ENCODE data around the gene BTNL2.

The BTNL2 gene

DNA sequence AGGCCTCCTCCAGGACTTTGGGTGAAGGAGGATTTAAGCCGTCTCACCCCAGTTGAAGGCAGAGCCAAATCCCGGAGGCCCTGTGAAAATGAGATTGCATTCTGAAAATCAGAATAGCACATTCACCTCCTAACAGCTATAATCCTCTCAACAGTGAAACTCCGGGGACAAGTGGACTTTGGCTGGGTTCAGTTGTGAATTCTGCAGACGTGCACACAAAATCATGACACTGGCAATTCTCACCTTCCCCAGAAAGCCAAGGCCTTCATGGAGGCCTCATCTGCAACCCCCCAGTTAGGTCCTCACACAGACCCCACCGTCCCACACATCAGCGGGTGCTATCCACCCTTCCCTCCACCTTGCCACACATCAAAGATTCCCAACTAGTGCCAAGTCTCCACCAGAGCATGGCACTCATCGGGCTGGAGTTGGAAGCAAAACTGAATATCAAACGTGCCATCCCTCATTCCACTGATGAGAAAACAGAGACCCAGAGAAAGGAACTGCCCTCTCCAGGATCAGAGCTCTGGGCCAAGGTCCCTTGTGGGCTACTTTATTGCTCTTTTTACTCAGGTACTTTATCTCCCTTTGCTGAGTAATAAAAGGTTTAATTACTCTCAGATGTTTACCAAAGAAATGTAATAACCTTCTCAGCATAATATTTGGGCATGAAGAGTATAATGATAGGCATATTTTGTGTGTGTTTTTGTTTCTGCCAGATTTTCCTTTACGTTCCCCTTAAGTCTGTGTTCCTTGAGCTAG is 4.8 kb upstream of the BTNL2 start:
- H3K9me2 ChIP-seq (replicated peaks; ENCODE audit: low read depth, low read length), result no peaks in the 10 kb centered on the region
- H3K9me3 ChIP-seq (ENCODE audit: insufficient read depth, low read depth, low read length), result no peaks in the 10 kb centered on the region
- no peak overlapping the region for H3K9ac ChIP-seq (ENCODE audit: low read depth, low read length, poor library complexity, severe bottlenecking)
- no peaks in the 10 kb centered on the region for H3F3A ChIP-seq (ENCODE audit: low read depth)
- H3K36me3 ChIP-seq (ENCODE audit: insufficient read depth, low read length), result no peaks in the 10 kb centered on the region
- H3K79me2 ChIP-seq (ENCODE audit: insufficient read depth, low read length), result no peaks in the 10 kb centered on the region
- H3K4me2 ChIP-seq (ENCODE audit: low read depth, low read length, poor library complexity, severe bottlenecking), result no peak overlapping the region
- TF ChIP-seq, protein P1, sequence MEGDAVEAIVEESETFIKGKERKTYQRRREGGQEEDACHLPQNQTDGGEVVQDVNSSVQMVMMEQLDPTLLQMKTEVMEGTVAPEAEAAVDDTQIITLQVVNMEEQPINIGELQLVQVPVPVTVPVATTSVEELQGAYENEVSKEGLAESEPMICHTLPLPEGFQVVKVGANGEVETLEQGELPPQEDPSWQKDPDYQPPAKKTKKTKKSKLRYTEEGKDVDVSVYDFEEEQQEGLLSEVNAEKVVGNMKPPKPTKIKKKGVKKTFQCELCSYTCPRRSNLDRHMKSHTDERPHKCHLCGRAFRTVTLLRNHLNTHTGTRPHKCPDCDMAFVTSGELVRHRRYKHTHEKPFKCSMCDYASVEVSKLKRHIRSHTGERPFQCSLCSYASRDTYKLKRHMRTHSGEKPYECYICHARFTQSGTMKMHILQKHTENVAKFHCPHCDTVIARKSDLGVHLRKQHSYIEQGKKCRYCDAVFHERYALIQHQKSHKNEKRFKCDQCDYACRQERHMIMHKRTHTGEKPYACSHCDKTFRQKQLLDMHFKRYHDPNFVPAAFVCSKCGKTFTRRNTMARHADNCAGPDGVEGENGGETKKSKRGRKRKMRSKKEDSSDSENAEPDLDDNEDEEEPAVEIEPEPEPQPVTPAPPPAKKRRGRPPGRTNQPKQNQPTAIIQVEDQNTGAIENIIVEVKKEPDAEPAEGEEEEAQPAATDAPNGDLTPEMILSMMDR (conservative IDR thresholded peaks at IDR 0.05; ENCODE audit: low read length), result no peak
- no peak for TF ChIP-seq EZH2phosphoT487 (IDR thresholded peaks at IDR 0.05; ENCODE audit: borderline replicate concordance)
- H3K4me3 ChIP-seq (ENCODE audit: low read length, poor library complexity, severe bottlenecking), result no peak overlapping the region
- no peaks in the 10 kb centered on the region for H3K27me3 ChIP-seq (ENCODE audit: insufficient read depth, low read length, poor library complexity, severe bottlenecking)
- H2AFZ ChIP-seq (ENCODE audit: low read length), result no peak overlapping the region
- H3K4me1 ChIP-seq (ENCODE audit: insufficient read depth, low read length, poor library complexity, severe bottlenecking), result peaks cover 4% of the 10 kb centered on the region
- H4K20me1 ChIP-seq (ENCODE audit: insufficient read depth, low read length, poor library complexity, severe bottlenecking), result no peaks in the 10 kb centered on the region

DNA sequence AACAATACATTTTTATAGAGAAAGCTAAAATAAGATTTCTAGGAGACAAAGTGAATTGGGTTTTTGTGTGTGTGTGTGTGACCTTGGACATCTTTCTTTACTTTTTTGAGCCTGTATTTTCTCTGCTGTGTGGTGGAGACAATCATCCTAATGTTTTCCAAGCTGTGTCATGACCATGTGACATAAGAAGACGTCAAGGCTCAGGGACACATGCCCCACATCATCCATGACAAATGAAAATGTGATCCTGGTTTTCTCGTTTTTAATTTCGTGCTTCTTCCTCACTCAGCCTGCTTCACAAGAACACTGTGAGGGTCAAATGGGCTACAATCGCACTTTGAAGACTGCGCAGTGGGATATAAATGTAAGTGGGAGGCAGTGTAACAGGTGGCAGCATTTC is 3.9 kb upstream of the BTNL2 start:
- Histone ChIP-seq H3K27me3 (ENCODE audit: insufficient read depth, low read length, poor library complexity, severe bottlenecking) (no peaks in the 10 kb centered on the region), H3K4me1 (ENCODE audit: insufficient read depth, low read length, poor library complexity, severe bottlenecking) (peaks cover 4% of the 10 kb centered on the region)
- TF ChIP-seq, protein P1 (conservative IDR thresholded peaks at IDR 0.05; ENCODE audit: low read length), result no peak

DNA sequence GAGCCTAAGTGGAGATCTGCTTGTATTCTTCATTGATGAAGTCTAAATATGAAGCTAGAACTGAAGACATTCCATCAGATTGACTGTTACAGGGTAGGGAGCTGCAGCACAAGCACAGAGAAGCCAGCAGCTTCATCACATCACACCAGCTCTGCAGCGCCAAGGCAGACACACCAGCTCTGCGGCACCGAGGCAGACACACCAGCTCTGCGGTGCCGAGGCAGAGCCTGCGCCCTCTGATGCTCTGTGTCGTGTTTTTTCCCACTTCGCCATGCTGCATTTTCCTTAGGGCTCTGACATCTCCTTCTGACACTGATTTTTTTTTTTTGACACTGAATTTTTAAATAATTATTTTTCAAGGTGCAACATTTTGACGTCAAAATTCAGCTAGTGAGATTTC is 784 bp downstream of the BTNL2 start:
- H2AFZ ChIP-seq (ENCODE audit: low read length), result no peak overlapping the region
- no peak overlapping the region for H3K9ac ChIP-seq (ENCODE audit: low read depth, low read length, poor library complexity, severe bottlenecking)
- no peak overlapping the region for H3K4me2 ChIP-seq (ENCODE audit: low read depth, low read length, poor library complexity, severe bottlenecking)
- H3K4me1 ChIP-seq (ENCODE audit: insufficient read depth, low read length, poor library complexity, severe bottlenecking), result peaks cover 3% of the 10 kb centered on the region
- no peaks in the 10 kb centered on the region for H3K9me2 ChIP-seq (replicated peaks; ENCODE audit: low read depth, low read length)
- H3K36me3 ChIP-seq (ENCODE audit: insufficient read depth, low read length), result no peaks in the 10 kb centered on the region
- H3K4me3 ChIP-seq (ENCODE audit: low read length, poor library complexity, severe bottlenecking), result no peak overlapping the region
- TF ChIP-seq EZH2phosphoT487 (IDR thresholded peaks at IDR 0.05; ENCODE audit: borderline replicate concordance), result no peak
- TF ChIP-seq, protein P1 (conservative IDR thresholded peaks at IDR 0.05; ENCODE audit: low read length), result no peak
- no peaks in the 10 kb centered on the region for H3F3A ChIP-seq (ENCODE audit: low read depth)
- H3K79me2 ChIP-seq (ENCODE audit: insufficient read depth, low read length), result no peaks in the 10 kb centered on the region
- no peaks in the 10 kb centered on the region for H3K9me3 ChIP-seq (ENCODE audit: insufficient read depth, low read depth, low read length)
- H3K27me3 ChIP-seq (ENCODE audit: insufficient read depth, low read length, poor library complexity, severe bottlenecking), result no peaks in the 10 kb centered on the region
- no peaks in the 10 kb centered on the region for H4K20me1 ChIP-seq (ENCODE audit: insufficient read depth, low read length, poor library complexity, severe bottlenecking)

More for the DNA sequence above, 3.9 kb upstream of the BTNL2 start:
- Histone ChIP-seq H3K4me3 (ENCODE audit: low read length, poor library complexity, severe bottlenecking) (no peak overlapping the region), H3F3A (ENCODE audit: low read depth) (no peaks in the 10 kb centered on the region), H3K9ac (ENCODE audit: low read depth, low read length, poor library complexity, severe bottlenecking) (no peak overlapping the region), H3K9me3 (ENCODE audit: insufficient read depth, low read depth, low read length) (no peaks in the 10 kb centered on the region), H3K4me2 (ENCODE audit: low read depth, low read length, poor library complexity, severe bottlenecking) (no peak overlapping the region), H2AFZ (ENCODE audit: low read length) (no peak overlapping the region), H4K20me1 (ENCODE audit: insufficient read depth, low read length, poor library complexity, severe bottlenecking) (no peaks in the 10 kb centered on the region), H3K36me3 (ENCODE audit: insufficient read depth, low read length) (no peaks in the 10 kb centered on the region), H3K9me2 (replicated peaks; ENCODE audit: low read depth, low read length) (no peaks in the 10 kb centered on the region), H3K79me2 (ENCODE audit: insufficient read depth, low read length) (no peaks in the 10 kb centered on the region)

Data from Loucy (cell line).